HEK293 (cell line): ENCODE results near the gene TMEM171.

Experiments
- CTCF ChIA-PET: fragments of 350-600 bp; formaldehyde crosslinking; extraction: SDS; loops from one replicate; lab custom pipeline; 2021; ENCODE audit warnings: antibody characterized with exemption; lab: Yijun Ruan, JAX
- POLR2A ChIA-PET: fragments of 300-600 bp; formaldehyde crosslinking; extraction: SDS; loops from one replicate; lab custom pipeline; 2020; ENCODE audit warnings: antibody characterized with exemption, inconsistent platforms; lab: Yijun Ruan, JAX
- H3K27ac ChIP-seq: fragments of 200-500 bp; sonication (Bioruptor generic); 2 replicates; pipeline ENCODE4 v1.5.1; 2014; ENCODE audit warnings: low read depth, low read length, control low read depth, inconsistent platforms; ENCODE audit errors: extremely low read depth
- H3K36me3 ChIP-seq, 2 experiments: fragments of 200-500 bp in 1 of 2; sonication (Bioruptor generic) in 1 of 2; 1 replicate in 1 of 2; 2 replicates in 1 of 2; pipeline ENCODE4 v1.5.1; 2014 to 2017; ENCODE audit warnings: inconsistent platforms in 2 of 2, low read length in 2 of 2; ENCODE audit not compliant: control insufficient read depth in 2 of 2, insufficient read depth in 1 of 2
- H3K4me1 ChIP-seq: fragments of 200-500 bp; sonication (Bioruptor generic); 2 replicates; pipeline ENCODE4 v1.5.1; 2014; ENCODE audit warnings: mild to moderate bottlenecking, low read length, inconsistent platforms; ENCODE audit not compliant: control insufficient read depth, insufficient read depth
- H3K4me3 ChIP-seq: 2 replicates; pipeline ENCODE4 v1.5.1; 2011; ENCODE audit warnings: low read depth, mild to moderate bottlenecking, control low read depth, low read length, moderate library complexity
- H3K9me3 ChIP-seq: fragments of 200-500 bp; sonication (Bioruptor generic); 2 replicates; pipeline ENCODE4 v1.5.1; 2014; ENCODE audit warnings: low read depth, low read length, inconsistent platforms; ENCODE audit not compliant: control insufficient read depth, insufficient read depth
- GLI2 ChIP-seq: fragments of 450-650 bp; formaldehyde crosslinking; IDR thresholded peaks from 2 replicates; pipeline ENCODE4; 2017; ENCODE audit warnings: missing biosample characterization, missing genetic modification characterization, low read depth, borderline replicate concordance
- HOXA7 ChIP-seq: sonication (generic); formaldehyde crosslinking; IDR thresholded peaks from 2 replicates; pipeline ENCODE4 v1.8.1; 2022; ENCODE audit warnings: missing genetic modification reagents, borderline replicate concordance
- INSM2 ChIP-seq: fragments of 450-650 bp; formaldehyde crosslinking; IDR thresholded peaks from 2 replicates; pipeline ENCODE4 v1.5.1; 2016; ENCODE audit warnings: missing biosample characterization, missing genetic modification characterization
- OVOL3 ChIP-seq: fragments of 450-650 bp; formaldehyde crosslinking; IDR thresholded peaks from 2 replicates; pipeline ENCODE4 v1.5.1; 2016; ENCODE audit warnings: missing biosample characterization, missing genetic modification characterization
- PRDM1 ChIP-seq: fragments of 450-650 bp; formaldehyde crosslinking; IDR thresholded peaks from 2 replicates; pipeline ENCODE4; 2016; ENCODE audit warnings: missing biosample characterization, missing genetic modification characterization
- SCRT2 ChIP-seq: fragments of 450-650 bp; formaldehyde crosslinking; IDR thresholded peaks from 2 replicates; pipeline ENCODE4 v1.5.1; 2016; ENCODE audit warnings: missing biosample characterization, missing genetic modification characterization
- ZIC2 ChIP-seq: fragments of 450-650 bp; formaldehyde crosslinking; IDR thresholded peaks from 2 replicates; pipeline ENCODE4 v1.5.1; 2016; ENCODE audit warnings: missing biosample characterization, missing genetic modification characterization
- ZNF239 ChIP-seq: fragments of 450-650 bp; formaldehyde crosslinking; IDR thresholded peaks from 2 replicates; pipeline ENCODE4 v1.5.1; 2016; ENCODE audit warnings: missing biosample characterization, missing genetic modification characterization
- ZNF274 ChIP-seq, 2 experiments: fragments of 200-500 bp in 1 of 2; fragments of 450-650 bp in 1 of 2; sonication (Bioruptor generic) in 1 of 2; formaldehyde crosslinking in 1 of 2; IDR thresholded peaks; 2 replicates each; pipeline versions ENCODE4 v1.5.1 to v1.6.1; 2014 to 2016; ENCODE audit warnings: borderline replicate concordance in 1 of 2, inconsistent platforms in 1 of 2, low read length in 1 of 2, missing biosample characterization in 1 of 2, missing genetic modification characterization in 1 of 2
- ZNF280C ChIP-seq: fragments of 450-650 bp; formaldehyde crosslinking; IDR thresholded peaks from 2 replicates; pipeline ENCODE4 v1.5.1; 2016; ENCODE audit warnings: missing biosample characterization, missing genetic modification characterization
- ZNF341 ChIP-seq: fragments of 450-650 bp; formaldehyde crosslinking; IDR thresholded peaks from 2 replicates; pipeline ENCODE4; 2016; ENCODE audit warnings: low read depth, missing biosample characterization, missing genetic modification characterization
- ZNF391 ChIP-seq: fragments of 450-650 bp; formaldehyde crosslinking; IDR thresholded peaks from 2 replicates; pipeline ENCODE4 v1.5.1; 2016; ENCODE audit warnings: low read depth, missing biosample characterization, missing genetic modification characterization, borderline replicate concordance
- ZNF561 ChIP-seq: fragments of 450-650 bp; IDR thresholded peaks from 2 replicates; pipeline ENCODE4 v1.5.1; 2018; ENCODE audit warnings: missing biosample characterization, missing genetic modification characterization, borderline replicate concordance
- ZNF791 ChIP-seq: fragments of 450-650 bp; formaldehyde crosslinking; IDR thresholded peaks from 2 replicates; pipeline ENCODE4 v1.5.1; 2016; ENCODE audit warnings: missing biosample characterization, missing genetic modification characterization
- ZSCAN4 ChIP-seq: fragments of 450-650 bp; formaldehyde crosslinking; IDR thresholded peaks from 2 replicates; pipeline ENCODE4 v1.5.1; 2017; ENCODE audit warnings: missing biosample characterization, missing genetic modification characterization

Gene TMEM171

GRCh38 chr5:73136055-73136562 is 15.7 kb downstream of the TMEM171 start (continued):
- TF ChIP-seq ZNF280C (tag by site-specific recombination) (no peak), GLI2 (tag by site-specific recombination) (no peak), ZNF791 (no peak), HOXA7 (no peak)
- TF ChIP-seq, all 188 proteins: peak for 0

- TF ChIP-seq ZIC2 (tag by site-specific recombination) (peak; percentile 84), ZNF561 (tag by site-specific recombination) (no peak), PRDM1 (tag by site-specific recombination) (no peak), ZNF341 (tag by site-specific recombination) (peak; percentile 73), ZNF391 (no peak), ZNF239 (tag by site-specific recombination) (no peak), OVOL3 (tag by site-specific recombination) (no peak), ZNF274 (IDR thresholded peaks at IDR 0.05; ENCODE audit: low read length) (no peak), ZNF274 (tag by site-specific recombination; IDR thresholded peaks at IDR 0.05; ENCODE audit: borderline replicate concordance) (no peak)
- Histone ChIP-seq H3K4me1 (no peaks in the 10 kb centered on the region), H3K9me3 (no peaks in the 10 kb centered on the region), H3K4me3 (no peak overlapping the region), H3K36me3 (no peaks in the 10 kb centered on the region), H3K27ac (no peak overlapping the region)
- ChIA-PET CTCF (interaction anchor here (0.6 to 1.2 kb wide), 2 partner anchors 64 to 182 kb away, joined by 3 to 4 read pairs; partner anchors contain the start of gene FCHO2), POLR2A (no interaction called here)
These were observed 17.5 kb downstream of the TMEM171 start for GRCh38 chr5:73137563-73138530.

GRCh38 chr5:73139485-73139884 is 19.1 kb downstream of the TMEM171 start:
- Histone ChIP-seq H3K4me1 (no peaks in the 10 kb centered on the region), H3K4me3 (no peak overlapping the region), H3K27ac (no peak overlapping the region), H3K9me3 (no peaks in the 10 kb centered on the region), H3K36me3 (no peaks in the 10 kb centered on the region)
- ChIA-PET CTCF (interaction anchor here (0.6 to 1.1 kb wide), 3 partner anchors 62 to 185 kb away, joined by 4 to 7 read pairs (median 5); no protein-coding TSS in a partner anchor), POLR2A (no interaction called here)
- no peak for TF ChIP-seq INSM2 (tag by site-specific recombination)
- peak; percentile 53; the same call in 1 of the 2 replicates for TF ChIP-seq ZSCAN4
- TF ChIP-seq SCRT2 (tag by site-specific recombination) = peak; percentile 73
